Measurements from ENCODE around the gene HSF4. TPM values are rescaled to one million over a fixed set of nuclear protein-coding genes. Genes with fewer than 3 reads are reported as not detected.

Gene HSF4
- total and polyA plus RNA-seq, 5 donors = 29.7 to 92.2 (median 50.6) TPM

DNA sequence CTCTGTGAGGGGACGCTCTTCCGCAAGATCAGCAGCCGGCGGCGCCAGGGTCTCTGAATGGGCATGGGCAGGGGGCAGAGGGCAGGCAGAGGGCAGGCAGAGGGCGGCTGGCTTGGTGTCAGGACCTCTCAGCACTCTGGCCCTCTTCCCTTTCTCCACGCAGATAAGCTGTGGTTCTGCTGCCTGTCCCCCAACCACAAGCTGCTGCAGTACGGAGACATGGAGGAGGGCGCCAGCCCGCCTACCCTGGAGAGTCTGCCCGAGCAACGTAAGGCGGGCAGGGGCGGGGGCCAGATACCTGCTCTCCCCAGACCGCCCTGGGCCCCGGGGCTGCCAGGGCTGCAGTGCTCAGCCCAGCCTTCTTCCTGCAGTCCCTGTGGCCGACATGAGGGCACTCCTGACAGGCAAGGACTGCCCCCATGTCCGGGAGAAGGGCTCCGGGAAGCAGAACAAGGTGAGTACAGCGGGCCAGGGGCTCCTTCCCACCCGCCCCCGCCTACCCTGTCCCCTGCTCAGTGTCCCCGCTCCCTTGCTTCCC, 38.5 kb downstream of the HSF4 start:
- H3K4me3 ChIP-seq (ENCODE audit: low read length) = no peak overlapping the region
- no peaks in the 10 kb centered on the region for H3K4me1 ChIP-seq (ENCODE audit: control insufficient read depth, insufficient read depth, low read length)
- H3K27me3 ChIP-seq (ENCODE audit: control insufficient read depth, insufficient read depth) = no peaks in the 10 kb centered on the region
- ATAC-seq (no peak), DNase-seq (peak in 1 of 3 donors; percentile 60)
- WGBS = 90% methylated on average over 23 of the region's 23 CpGs
- intact Hi-C loops (cut with DNase I) = no loop called here
- no peak overlapping the region for H3K27ac ChIP-seq (ENCODE audit: low read length)
- H3K9me3 ChIP-seq (ENCODE audit: control insufficient read depth, low read length) = no peaks in the 10 kb centered on the region

DNA sequence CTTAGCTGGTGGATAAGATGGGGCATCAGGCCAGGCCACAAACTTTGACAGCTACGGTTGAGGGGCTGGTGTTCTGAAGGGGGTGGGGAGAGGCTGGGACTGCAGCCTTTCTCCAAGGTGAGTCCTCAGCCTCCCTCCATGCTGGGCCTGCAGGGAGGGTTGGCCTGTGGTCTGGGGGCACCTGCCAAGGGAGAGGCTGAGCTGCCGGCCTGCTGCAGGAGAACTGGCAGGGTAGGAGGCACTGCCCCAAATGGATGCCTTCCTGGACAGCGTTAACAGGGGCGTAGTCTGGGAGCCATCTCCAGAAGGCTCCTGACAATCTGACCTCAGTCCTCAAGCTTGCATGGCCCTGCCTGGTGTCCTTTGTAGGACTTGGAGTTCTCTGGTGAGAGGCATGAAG, 39.5 kb downstream of the HSF4 start:
- intact Hi-C loops (cut with DNase I) = no loop called here
- WGBS = 74% methylated on average over 4 of the region's 4 CpGs
- Histone ChIP-seq H3K27me3 (ENCODE audit: control insufficient read depth, insufficient read depth) (no peaks in the 10 kb centered on the region), H3K27ac (ENCODE audit: low read length) (no peak overlapping the region), H3K4me1 (ENCODE audit: control insufficient read depth, insufficient read depth, low read length) (no peaks in the 10 kb centered on the region), H3K4me3 (ENCODE audit: low read length) (no peak overlapping the region), H3K9me3 (ENCODE audit: control insufficient read depth, low read length) (no peaks in the 10 kb centered on the region)
- no peak for DNase-seq
- no peak for ATAC-seq

DNA sequence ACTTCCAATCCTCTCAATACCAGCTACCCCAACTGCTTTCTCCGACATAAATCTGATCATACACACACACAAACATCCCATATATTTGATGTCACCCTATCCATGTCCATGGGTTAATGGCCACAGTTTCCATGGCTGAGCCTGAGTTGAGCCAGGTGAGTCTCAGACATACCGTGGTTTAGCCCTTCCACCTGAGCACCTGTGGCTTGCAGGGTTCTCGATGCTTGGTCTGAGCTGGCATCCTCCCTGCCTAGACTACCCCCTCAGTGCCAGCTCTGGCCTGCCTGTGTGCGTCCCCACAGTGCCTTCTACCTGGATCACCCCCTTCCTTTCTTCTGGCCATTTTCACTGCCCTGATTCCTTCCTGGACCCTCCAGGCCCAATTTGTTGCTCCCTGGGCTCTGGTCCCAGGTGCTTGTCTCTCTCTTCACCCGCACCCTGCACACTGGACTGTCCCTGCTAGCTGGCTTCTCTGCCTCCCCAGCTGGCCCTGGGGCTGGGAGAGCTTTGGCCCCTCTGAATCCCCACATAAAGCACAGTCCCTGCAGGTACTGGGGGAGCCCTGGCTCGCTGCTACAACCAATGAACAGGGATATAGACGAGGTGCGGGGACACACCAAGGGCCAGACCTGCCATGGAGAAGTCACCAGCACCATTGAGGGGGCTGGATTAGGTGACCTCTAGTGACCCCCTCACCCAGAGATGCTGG, 41.7 kb downstream of the HSF4 start:
- no peaks in the 10 kb centered on the region for H3K27me3 ChIP-seq (ENCODE audit: control insufficient read depth, insufficient read depth)
- H3K27ac ChIP-seq (ENCODE audit: low read length) = no peak overlapping the region
- H3K9me3 ChIP-seq (ENCODE audit: control insufficient read depth, low read length) = no peaks in the 10 kb centered on the region
- WGBS = 94% methylated on average over 8 of the region's 8 CpGs
- H3K4me3 ChIP-seq (ENCODE audit: low read length) = no peak overlapping the region
- no peaks in the 10 kb centered on the region for H3K4me1 ChIP-seq (ENCODE audit: control insufficient read depth, insufficient read depth, low read length)
- no peak for DNase-seq
- no peak for ATAC-seq
- intact Hi-C loops (cut with DNase I) = no loop called here

DNA sequence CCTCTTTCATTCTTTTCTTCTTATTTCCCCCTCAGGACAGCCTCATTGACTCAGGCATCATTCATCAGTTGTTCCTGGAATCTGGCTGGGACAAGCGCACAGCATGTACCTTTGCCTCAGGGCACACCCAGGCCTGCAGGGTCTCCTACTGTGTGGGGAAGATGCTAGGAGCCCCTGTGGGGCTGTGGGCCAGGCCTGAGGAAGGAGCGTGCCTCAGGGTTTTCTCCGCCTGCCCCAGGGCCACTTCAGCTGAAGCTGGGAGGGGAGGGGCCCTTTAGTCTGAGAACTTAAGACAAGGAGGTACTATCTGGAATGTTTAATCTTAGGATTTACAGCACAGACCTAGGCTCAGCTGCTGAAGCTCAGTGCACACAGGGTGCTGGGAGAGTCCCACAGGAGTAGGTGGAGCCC, 42.3 kb downstream of the HSF4 start:
- no peak overlapping the region for H3K27ac ChIP-seq (ENCODE audit: low read length)
- DNase-seq (no peak), ATAC-seq (no peak)
- no peak overlapping the region for H3K4me3 ChIP-seq (ENCODE audit: low read length)
- 96% methylated on average over 3 of the region's 3 CpGs for WGBS
- H3K27me3 ChIP-seq (ENCODE audit: control insufficient read depth, insufficient read depth) = no peaks in the 10 kb centered on the region
- intact Hi-C loops (cut with DNase I) = no loop called here
- H3K4me1 ChIP-seq (ENCODE audit: control insufficient read depth, insufficient read depth, low read length) = no peaks in the 10 kb centered on the region
- H3K9me3 ChIP-seq (ENCODE audit: control insufficient read depth, low read length) = no peaks in the 10 kb centered on the region

DNA sequence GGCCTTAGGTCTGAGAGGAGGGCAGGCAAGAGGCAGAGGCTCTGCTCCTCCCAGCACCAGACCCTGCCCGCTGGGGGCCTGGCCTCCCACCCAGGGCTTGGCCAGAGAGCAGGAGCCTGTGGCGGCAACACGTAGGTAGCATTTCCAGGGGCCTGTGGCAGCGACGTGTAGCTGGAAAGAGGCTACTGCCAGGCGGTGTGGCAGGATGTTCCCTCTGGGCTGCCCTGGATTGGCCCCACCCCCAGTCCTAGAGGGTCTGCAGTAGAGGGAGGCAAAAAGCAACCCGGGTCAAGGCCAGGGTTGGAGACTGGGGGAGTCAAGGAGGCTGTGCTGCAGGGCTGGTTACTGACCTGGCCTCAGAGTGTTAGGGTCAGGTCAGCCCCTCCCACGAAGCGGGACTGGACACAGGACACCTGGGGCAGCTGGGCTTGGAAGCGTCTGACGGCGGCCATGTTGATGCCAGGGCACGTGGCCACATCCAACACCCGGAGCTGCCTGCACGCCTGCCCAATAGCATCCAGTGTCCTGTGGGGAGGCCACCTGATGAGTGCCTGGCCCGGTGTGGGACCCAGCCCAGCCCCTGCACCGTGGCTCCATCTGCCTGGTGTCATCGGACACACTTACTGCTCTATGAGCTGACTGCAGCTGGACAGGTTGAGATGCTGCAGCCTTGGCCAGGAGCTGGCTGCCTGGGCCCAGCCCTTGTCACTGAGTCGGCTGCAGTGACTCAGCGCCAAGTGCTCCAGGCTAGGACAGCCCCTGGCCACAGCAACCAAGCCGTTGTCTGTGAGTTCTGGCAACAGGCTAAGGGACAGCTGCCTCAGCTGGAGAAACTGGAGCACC, 42.9 kb downstream of the HSF4 start:
- 74% methylated on average over 21 of the region's 21 CpGs for WGBS
- no peaks in the 10 kb centered on the region for H3K9me3 ChIP-seq (ENCODE audit: control insufficient read depth, low read length)
- ATAC-seq = peak in 1 of 2 donors; percentile 7
- no peak overlapping the region for H3K4me3 ChIP-seq (ENCODE audit: low read length)
- no peak overlapping the region for H3K27ac ChIP-seq (ENCODE audit: low read length)
- intact Hi-C loops (cut with DNase I) = no loop called here
- peak in 2 of 3 donors; percentile 51 to 59 for DNase-seq
- no peaks in the 10 kb centered on the region for H3K4me1 ChIP-seq (ENCODE audit: control insufficient read depth, insufficient read depth, low read length)
- no peaks in the 10 kb centered on the region for H3K27me3 ChIP-seq (ENCODE audit: control insufficient read depth, insufficient read depth)

DNA sequence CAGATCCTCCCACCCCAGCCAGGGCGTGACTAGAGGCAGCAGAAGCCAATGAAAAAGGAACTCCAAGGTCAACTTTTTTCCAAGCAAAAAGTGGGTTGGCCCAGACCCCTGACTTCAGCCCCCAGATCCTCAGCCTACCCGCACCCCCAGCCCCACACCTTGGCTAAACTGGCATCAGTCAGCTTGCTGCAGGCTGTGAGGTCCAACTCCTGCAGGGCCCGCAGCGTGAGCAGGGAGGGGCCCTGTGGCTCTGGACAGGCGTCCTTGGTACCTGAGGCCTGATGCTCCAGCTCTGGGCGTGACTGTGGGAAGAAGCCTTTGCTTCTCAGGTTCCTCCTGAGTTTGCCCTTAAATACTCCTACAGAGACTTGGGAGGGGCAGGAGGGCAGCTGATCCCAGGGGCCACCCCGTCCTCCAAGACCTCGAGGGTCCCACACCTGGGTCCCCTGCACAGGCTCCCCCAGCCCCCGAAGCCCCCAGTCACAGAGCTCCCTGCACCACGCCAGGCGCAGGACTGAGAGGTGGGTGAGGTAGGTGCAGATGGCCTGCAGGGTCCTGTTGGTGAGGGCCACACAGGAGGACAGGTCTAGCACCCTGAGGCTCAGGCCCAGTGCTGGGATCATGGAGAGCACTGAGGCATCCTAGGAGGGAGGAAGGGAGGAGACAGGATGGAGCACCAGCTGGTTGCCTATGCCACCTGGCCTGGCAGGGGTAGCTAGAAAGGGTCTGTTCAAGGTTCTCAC, 43.8 kb downstream of the HSF4 start:
- no peaks in the 10 kb centered on the region for H3K27me3 ChIP-seq (ENCODE audit: control insufficient read depth, insufficient read depth)
- no peak overlapping the region for H3K4me3 ChIP-seq (ENCODE audit: low read length)
- no peak overlapping the region for H3K27ac ChIP-seq (ENCODE audit: low read length)
- DNase-seq (peak in 2 of 3 donors; percentile 45 to 48), ATAC-seq (no peak)
- no peaks in the 10 kb centered on the region for H3K9me3 ChIP-seq (ENCODE audit: control insufficient read depth, low read length)
- intact Hi-C loops (cut with DNase I) = no loop called here
- 94% methylated on average over 11 of the region's 11 CpGs for WGBS
- H3K4me1 ChIP-seq (ENCODE audit: control insufficient read depth, insufficient read depth, low read length) = no peaks in the 10 kb centered on the region

DNA sequence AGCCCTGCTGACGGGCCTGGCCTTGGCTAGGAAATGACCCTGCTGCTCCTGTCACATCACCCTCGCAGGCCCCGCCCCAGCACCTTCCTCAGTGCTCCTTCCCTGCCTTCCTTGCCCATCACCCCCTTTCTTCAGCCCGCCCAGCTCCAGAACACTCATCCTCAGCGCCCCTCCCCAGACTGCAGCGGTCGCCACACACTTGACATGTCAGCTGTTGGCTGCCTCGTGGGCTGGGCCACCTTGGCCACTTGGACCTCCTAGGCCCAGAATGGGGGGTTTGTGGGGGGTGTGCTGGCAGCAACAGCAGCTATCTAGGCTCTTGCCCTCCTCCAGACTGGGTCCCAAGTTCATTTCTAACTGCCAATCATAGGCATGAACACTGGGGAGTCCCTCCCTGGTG, 45.0 kb downstream of the HSF4 start:
- Histone ChIP-seq H3K4me3 (ENCODE audit: low read length) (no peak overlapping the region), H3K4me1 (ENCODE audit: control insufficient read depth, insufficient read depth, low read length) (no peaks in the 10 kb centered on the region), H3K27me3 (ENCODE audit: control insufficient read depth, insufficient read depth) (no peaks in the 10 kb centered on the region), H3K27ac (ENCODE audit: low read length) (no peak overlapping the region), H3K9me3 (ENCODE audit: control insufficient read depth, low read length) (no peaks in the 10 kb centered on the region)
- WGBS = 89% methylated on average over 8 of the region's 8 CpGs
- intact Hi-C loops (cut with DNase I) = no loop called here
- ATAC-seq = no peak
- DNase-seq = peak in 2 of 3 donors; percentile 39 to 55

DNA sequence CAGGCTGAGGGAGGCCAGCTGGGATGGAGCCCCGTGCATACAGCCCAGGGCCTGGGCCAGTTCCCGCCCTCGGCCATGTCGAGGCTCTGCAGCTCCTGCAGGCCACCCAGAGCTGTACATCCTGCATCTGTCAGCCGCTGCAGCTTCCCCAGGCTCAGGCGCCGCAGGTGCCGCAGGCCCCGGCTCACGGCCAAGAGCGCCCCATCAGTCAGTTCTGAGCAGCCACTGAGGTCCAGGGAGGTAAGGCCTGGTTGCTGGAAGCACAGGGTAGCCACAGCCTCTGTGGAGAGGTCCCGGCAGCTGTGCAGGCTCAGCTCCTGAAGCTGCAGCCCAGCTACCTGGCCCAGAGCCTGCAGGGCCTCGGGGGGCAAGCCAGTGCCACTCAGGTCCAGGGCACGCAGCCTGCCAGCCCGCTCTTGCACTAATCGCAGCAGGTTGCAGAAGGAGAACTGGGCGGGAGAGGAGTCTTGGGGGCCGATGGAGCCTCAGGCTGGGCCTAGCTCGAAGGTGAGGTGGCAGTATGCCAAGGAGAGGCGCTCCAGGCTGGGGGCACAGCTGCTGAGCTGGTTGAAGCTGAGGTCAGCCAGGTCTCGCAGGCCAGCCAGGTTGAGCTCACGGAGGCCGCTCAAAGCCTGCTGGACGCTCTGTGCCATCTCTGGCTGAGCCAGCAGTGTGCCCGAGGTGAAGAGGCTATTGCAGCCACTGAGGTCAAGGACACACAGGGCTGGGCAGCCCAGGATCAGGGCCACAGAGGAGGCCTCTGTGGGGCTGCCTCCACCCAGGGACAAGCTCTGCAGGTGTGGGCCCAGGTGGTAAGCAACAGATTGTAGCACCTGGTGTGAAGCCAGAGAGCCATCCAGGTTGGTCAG, 45.8 kb downstream of the HSF4 start:
- no peak for ATAC-seq
- Histone ChIP-seq H3K4me1 (ENCODE audit: control insufficient read depth, insufficient read depth, low read length) (no peaks in the 10 kb centered on the region), H3K4me3 (ENCODE audit: low read length) (no peak overlapping the region), H3K27me3 (ENCODE audit: control insufficient read depth, insufficient read depth) (no peaks in the 10 kb centered on the region), H3K9me3 (ENCODE audit: control insufficient read depth, low read length) (no peaks in the 10 kb centered on the region), H3K27ac (ENCODE audit: low read length) (no peak overlapping the region)
- peak in 2 of 3 donors; percentile 46 to 50 for DNase-seq
- WGBS = 88% methylated on average over 25 of the region's 25 CpGs
- intact Hi-C loops (cut with DNase I) = no loop called here

DNA sequence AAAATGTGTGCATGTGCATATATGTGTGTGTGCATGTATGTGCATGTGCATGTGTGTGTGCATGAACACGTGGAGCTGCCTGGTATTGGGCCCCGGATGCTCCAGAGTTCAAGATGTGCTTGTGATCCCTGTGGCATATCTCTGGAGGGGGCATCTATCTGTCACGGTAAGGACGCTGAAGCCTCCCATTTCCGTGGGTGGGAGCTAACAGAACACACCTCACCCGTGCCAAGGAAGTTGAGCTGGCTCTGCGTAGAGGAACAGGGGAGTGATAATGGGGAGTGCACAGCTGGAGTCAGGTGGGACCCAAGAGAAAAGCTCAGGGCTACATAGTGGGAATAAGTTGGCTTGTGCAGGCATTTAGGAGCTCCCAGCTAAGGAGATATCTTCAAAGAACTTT, 47.1 kb downstream of the HSF4 start:
- intact Hi-C loops (cut with DNase I) = no loop called here
- no peaks in the 10 kb centered on the region for H3K27me3 ChIP-seq (ENCODE audit: control insufficient read depth, insufficient read depth)
- no peak for ATAC-seq
- H3K4me1 ChIP-seq (ENCODE audit: control insufficient read depth, insufficient read depth, low read length) = peaks cover 6% of the 10 kb centered on the region
- H3K9me3 ChIP-seq (ENCODE audit: control insufficient read depth, low read length) = no peaks in the 10 kb centered on the region
- H3K4me3 ChIP-seq (ENCODE audit: low read length) = no peak overlapping the region
- WGBS = 62% methylated on average over 7 of the region's 7 CpGs
- DNase-seq = no peak
- no peak overlapping the region for H3K27ac ChIP-seq (ENCODE audit: low read length)

DNA sequence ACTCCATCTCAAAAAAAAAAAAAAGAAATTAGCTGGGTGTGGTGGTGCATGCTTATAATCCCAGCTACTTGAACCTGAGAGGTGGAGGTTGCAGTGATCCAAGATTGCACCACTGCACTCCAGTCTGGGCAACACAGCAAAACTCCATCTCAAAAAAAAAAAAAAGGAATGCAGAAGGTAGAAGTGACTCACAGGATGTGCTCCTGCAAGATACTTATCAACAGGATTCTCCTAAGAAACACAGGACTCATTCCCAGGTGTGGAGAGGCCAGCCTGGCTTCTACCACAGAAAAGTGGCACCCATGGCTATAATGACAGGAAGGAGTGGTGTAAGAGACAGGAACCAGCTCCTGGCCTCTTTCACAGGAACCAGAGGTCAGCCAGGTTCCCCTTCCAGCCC, 48.2 kb downstream of the HSF4 start:
- H3K27ac ChIP-seq (ENCODE audit: low read length) = no peak overlapping the region
- intact Hi-C loops (cut with DNase I) = no loop called here
- ATAC-seq = no peak

More for the DNA sequence above, 48.2 kb downstream of the HSF4 start:
- Histone ChIP-seq H3K4me3 (ENCODE audit: low read length) (no peak overlapping the region), H3K9me3 (ENCODE audit: control insufficient read depth, low read length) (no peaks in the 10 kb centered on the region), H3K27me3 (ENCODE audit: control insufficient read depth, insufficient read depth) (no peaks in the 10 kb centered on the region), H3K4me1 (ENCODE audit: control insufficient read depth, insufficient read depth, low read length) (peaks cover 14% of the 10 kb centered on the region)
- DNase-seq = peak in 1 of 3 donors; percentile 0

Data from right cardiac atrium (tissue), 5 donors.